Duodenal mucosa (tissue), 2 donors: Measurements from ENCODE around the gene CLEC17A.

Source experiments
- H3K27ac ChIP-seq: one replicate; pipeline ENCODE4 v1.7.0; 2013; ENCODE audit warnings: low read depth, low read length
- H3K27me3 ChIP-seq, 2 donors: one replicate each; pipeline ENCODE4 v1.7.0; 2013; ENCODE audit warnings: low read length in 2 of 2, control low read depth in 1 of 2; ENCODE audit not compliant: insufficient read depth in 2 of 2, control insufficient read depth in 1 of 2
- H3K36me3 ChIP-seq, 2 donors: one replicate each; pipeline ENCODE4 v1.7.0; 2013; ENCODE audit warnings: low read length in 2 of 2, control low read depth in 1 of 2; ENCODE audit not compliant: insufficient read depth in 2 of 2, control insufficient read depth in 1 of 2
- H3K4me1 ChIP-seq, 2 donors: one replicate each; pipeline ENCODE4 v1.7.0; 2013; ENCODE audit warnings: low read length in 2 of 2, control low read depth in 1 of 2; ENCODE audit not compliant: insufficient read depth in 2 of 2, control insufficient read depth in 1 of 2
- H3K4me3 ChIP-seq, 2 donors: one replicate each; pipeline ENCODE4 v1.7.0; 2013; ENCODE audit warnings: low read length in 2 of 2, low read depth in 1 of 2
- H3K9ac ChIP-seq, 2 donors: one replicate each; pipeline ENCODE4 v1.7.0; 2013; ENCODE audit warnings: low read length in 2 of 2, low read depth in 1 of 2
- H3K9me3 ChIP-seq, 2 donors: one replicate each; pipeline ENCODE4 v1.7.0; 2013; ENCODE audit warnings: low read length in 2 of 2, control low read depth in 1 of 2; ENCODE audit not compliant: control insufficient read depth in 1 of 2

The CLEC17A gene

GRCh38 chr19:14649020-14649419, 66.1 kb downstream of the CLEC17A start:
- H3K4me3 ChIP-seq, result no peak overlapping the region
- no peak overlapping the region for H3K27ac ChIP-seq
- no peaks in the 10 kb centered on the region for H3K27me3 ChIP-seq
- no peak overlapping the region for H3K9ac ChIP-seq
- H3K36me3 ChIP-seq, result no peaks in the 10 kb centered on the region
- no peaks in the 10 kb centered on the region for H3K4me1 ChIP-seq
- H3K9me3 ChIP-seq, result no peaks in the 10 kb centered on the region

GRCh38 chr19:14650161-14650560, 67.3 kb downstream of the CLEC17A start:
- Histone ChIP-seq H3K36me3 (no peaks in the 10 kb centered on the region), H3K9me3 (no peaks in the 10 kb centered on the region), H3K27me3 (no peaks in the 10 kb centered on the region), H3K9ac (no peak overlapping the region), H3K27ac (no peak overlapping the region), H3K4me1 (no peaks in the 10 kb centered on the region), H3K4me3 (no peak overlapping the region)

DNA sequence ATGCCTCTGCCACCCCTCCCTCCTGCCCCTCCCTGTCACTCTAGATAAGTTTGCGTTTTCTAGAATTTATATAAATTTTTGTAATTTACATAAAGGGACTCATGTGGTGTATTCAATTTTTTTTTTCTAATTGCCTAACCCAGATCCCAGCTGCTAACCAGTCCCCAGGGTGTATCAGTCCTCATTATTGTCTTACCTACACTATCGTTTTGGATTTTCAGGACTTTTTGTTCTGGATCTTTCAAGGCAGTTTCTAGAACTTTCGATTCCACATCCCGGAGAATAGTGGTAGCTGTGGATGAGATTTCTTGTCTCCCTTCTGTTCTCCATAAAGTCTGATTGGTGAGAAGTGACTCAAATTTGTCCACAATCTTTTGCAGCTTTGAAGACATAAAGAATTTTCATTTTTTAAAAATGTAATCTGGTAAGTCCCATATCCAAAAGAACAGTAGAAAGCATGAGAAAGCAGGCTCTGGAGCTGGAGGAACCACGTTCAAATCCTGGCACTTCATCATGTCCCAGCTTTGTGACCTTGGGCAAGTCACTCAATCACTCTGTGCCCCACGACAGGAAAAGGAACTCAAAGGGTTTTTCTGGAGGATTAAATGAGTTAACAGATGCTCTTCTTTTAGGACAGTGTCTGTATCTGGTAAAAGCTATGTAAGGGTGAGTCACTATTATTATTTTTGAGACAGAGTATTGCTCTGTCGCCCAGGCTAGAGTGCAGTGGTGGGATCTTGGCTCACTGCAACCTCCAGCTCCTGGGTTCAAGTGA, 72.1 kb downstream of the CLEC17A start:
- Histone ChIP-seq H3K9ac (no peak overlapping the region), H3K27me3 (no peaks in the 10 kb centered on the region), H3K9me3 (no peaks in the 10 kb centered on the region), H3K4me3 (no peak overlapping the region), H3K36me3 (no peaks in the 10 kb centered on the region), H3K4me1 (no peaks in the 10 kb centered on the region), H3K27ac (no peak overlapping the region)

DNA sequence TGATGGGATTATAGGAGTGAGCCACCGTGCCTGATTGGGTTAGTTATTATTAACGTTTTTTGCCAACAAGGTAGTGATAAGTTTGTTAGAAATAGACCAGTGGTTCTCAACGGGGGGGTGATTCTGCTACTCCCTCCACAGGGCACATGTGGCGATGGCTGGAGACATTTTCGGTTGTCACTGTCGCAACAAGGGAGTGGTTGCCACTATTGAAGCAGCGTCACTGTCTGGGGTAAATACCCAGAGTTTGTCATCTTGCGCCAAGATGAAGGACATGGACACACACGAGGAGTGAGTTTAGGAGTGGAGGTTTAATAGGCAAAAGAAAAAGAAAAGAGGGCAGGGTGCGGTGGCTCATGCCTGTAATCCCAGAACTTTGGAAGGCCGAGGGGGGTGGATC, 72.8 kb downstream of the CLEC17A start:
- no peaks in the 10 kb centered on the region for H3K9me3 ChIP-seq
- H3K27me3 ChIP-seq, result no peaks in the 10 kb centered on the region
- H3K4me1 ChIP-seq, result no peaks in the 10 kb centered on the region
- H3K4me3 ChIP-seq, result no peak overlapping the region
- no peak overlapping the region for H3K27ac ChIP-seq
- no peaks in the 10 kb centered on the region for H3K36me3 ChIP-seq
- H3K9ac ChIP-seq, result no peak overlapping the region

DNA sequence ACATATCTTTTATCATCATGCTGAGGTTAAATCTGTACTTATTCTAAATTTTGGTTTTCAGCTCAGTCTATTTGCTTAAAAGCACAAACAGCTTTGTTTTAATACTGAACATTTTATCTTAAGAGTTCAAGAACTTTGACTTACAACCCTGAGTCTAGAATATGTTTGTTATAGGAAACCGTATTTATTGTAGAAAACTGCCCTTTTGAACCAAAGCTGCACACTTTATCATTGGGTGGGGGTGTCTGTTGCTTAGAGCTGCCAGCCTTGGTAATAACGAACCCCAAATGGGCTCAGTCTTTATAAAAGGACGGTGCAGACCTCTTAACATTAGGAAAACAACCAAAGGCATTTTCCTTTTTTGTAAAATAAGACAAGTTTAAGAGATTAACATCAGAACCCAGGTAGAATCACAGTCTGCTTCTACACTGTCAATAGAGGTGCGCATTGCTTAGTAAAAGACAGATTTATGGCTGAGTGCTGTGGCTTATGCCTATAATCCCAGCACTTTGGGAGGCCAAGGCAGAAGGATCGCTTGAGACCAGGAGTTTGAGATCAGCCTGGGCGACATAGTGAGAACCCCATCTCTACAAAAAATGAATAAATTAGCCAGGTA, 77.1 kb downstream of the CLEC17A start:
- H3K9ac ChIP-seq, result no peak overlapping the region
- no peaks in the 10 kb centered on the region for H3K4me1 ChIP-seq
- no peaks in the 10 kb centered on the region for H3K36me3 ChIP-seq
- no peaks in the 10 kb centered on the region for H3K9me3 ChIP-seq
- H3K4me3 ChIP-seq, result no peak overlapping the region
- H3K27ac ChIP-seq, result no peak overlapping the region
- H3K27me3 ChIP-seq, result no peaks in the 10 kb centered on the region

- Histone ChIP-seq H3K4me1 (no peaks in the 10 kb centered on the region), H3K27ac (no peak overlapping the region), H3K9me3 (no peaks in the 10 kb centered on the region), H3K9ac (no peak overlapping the region), H3K4me3 (no peak overlapping the region), H3K27me3 (no peaks in the 10 kb centered on the region), H3K36me3 (no peaks in the 10 kb centered on the region)
These were observed 78.6 kb downstream of the CLEC17A start for GRCh38 chr19:14661372-14661924.
